Panc1 (cell line): Measurements from ENCODE around the gene ADGRD1.

Source experiments
- POLR2AphosphoS5 ChIP-seq: IDR thresholded peaks from 2 replicates; pipeline ENCODE4 v1.6.1; 2012; ENCODE audit warnings: mild to moderate bottlenecking, low read depth, low read length, moderate library complexity
- TF ChIP-seq, protein P1 (sequence below), 2 experiments: IDR thresholded peaks; 2 replicates each; pipeline ENCODE4 v1.6.1; 2011 to 2012; ENCODE audit warnings: low read depth in 2 of 2, control low read depth in 1 of 2, low read length in 1 of 2, mild to moderate bottlenecking in 1 of 2, moderate library complexity in 1 of 2; ENCODE audit not compliant: insufficient read depth in 1 of 2
- TF ChIP-seq, protein P2 (sequence below): fragments of 450-650 bp; IDR thresholded peaks from 2 replicates; pipeline ENCODE4 v1.5.1; 2017; ENCODE audit warnings: mild to moderate bottlenecking

DNA sequence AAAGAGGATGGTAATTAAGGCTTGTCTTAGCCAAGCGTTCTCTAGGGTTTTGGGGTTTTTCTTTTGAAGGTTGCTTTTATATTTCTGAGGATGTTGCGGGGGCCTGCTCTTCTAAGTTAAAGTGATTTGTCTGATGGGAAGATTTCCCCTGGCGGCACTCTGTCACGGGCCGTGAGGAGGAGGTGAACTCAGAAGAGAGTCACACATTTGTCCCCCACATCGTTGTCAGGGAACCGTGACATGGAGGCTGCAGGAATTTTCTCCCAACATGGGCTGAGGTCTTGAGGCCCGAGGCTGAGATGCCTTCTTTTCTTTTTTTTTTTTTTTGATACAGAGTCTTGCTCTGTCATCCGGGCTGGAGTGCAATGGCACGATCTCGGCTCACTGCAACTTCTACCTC is 71.5 kb downstream of the ADGRD1 start:
- TF ChIP-seq, protein P1, sequence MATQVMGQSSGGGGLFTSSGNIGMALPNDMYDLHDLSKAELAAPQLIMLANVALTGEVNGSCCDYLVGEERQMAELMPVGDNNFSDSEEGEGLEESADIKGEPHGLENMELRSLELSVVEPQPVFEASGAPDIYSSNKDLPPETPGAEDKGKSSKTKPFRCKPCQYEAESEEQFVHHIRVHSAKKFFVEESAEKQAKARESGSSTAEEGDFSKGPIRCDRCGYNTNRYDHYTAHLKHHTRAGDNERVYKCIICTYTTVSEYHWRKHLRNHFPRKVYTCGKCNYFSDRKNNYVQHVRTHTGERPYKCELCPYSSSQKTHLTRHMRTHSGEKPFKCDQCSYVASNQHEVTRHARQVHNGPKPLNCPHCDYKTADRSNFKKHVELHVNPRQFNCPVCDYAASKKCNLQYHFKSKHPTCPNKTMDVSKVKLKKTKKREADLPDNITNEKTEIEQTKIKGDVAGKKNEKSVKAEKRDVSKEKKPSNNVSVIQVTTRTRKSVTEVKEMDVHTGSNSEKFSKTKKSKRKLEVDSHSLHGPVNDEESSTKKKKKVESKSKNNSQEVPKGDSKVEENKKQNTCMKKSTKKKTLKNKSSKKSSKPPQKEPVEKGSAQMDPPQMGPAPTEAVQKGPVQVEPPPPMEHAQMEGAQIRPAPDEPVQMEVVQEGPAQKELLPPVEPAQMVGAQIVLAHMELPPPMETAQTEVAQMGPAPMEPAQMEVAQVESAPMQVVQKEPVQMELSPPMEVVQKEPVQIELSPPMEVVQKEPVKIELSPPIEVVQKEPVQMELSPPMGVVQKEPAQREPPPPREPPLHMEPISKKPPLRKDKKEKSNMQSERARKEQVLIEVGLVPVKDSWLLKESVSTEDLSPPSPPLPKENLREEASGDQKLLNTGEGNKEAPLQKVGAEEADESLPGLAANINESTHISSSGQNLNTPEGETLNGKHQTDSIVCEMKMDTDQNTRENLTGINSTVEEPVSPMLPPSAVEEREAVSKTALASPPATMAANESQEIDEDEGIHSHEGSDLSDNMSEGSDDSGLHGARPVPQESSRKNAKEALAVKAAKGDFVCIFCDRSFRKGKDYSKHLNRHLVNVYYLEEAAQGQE (IDR thresholded peaks at IDR 0.05; ENCODE audit: insufficient read depth in 1 of 2, low read depth in 2 of 2, low read length in 1 of 2) = no peak
- TF ChIP-seq POLR2AphosphoS5 = no peak
- TF ChIP-seq, protein P2, sequence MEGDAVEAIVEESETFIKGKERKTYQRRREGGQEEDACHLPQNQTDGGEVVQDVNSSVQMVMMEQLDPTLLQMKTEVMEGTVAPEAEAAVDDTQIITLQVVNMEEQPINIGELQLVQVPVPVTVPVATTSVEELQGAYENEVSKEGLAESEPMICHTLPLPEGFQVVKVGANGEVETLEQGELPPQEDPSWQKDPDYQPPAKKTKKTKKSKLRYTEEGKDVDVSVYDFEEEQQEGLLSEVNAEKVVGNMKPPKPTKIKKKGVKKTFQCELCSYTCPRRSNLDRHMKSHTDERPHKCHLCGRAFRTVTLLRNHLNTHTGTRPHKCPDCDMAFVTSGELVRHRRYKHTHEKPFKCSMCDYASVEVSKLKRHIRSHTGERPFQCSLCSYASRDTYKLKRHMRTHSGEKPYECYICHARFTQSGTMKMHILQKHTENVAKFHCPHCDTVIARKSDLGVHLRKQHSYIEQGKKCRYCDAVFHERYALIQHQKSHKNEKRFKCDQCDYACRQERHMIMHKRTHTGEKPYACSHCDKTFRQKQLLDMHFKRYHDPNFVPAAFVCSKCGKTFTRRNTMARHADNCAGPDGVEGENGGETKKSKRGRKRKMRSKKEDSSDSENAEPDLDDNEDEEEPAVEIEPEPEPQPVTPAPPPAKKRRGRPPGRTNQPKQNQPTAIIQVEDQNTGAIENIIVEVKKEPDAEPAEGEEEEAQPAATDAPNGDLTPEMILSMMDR = no peak
